HG03460 (cell line): ENCODE results near the gene RHD.
"Not testable (repeated sequence)": the region's sequence is repeated elsewhere in the genome, so short reads cannot be mapped to it uniquely, and the experiment has no call there.

Source experiments
- ATAC-seq: cut with Tn5 transposase; IDR thresholded peaks from one replicate; pipeline ENCODE4 v1.9.1; 2021; ENCODE audit not compliant: unreplicated experiment

Gene RHD

DNA sequence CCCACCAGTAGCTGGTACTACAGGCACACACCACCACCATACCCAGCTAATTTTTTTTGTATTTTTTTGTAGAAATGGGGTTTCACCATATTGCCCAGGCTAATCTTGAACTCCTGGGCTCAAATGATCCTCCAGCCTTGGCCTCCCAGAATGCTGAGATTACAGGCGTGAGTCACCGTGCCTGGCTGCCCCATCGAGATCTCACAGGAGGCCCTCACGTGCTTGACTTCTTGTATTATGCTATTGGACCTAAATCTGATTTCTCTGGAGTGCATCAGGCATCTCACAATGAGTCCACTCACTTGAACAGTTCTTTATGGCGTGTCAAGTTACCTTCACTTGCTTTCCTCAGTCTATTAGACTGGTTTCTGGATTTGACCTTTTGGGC, 15.7 kb upstream of the RHD start:
- no peak for ATAC-seq

DNA sequence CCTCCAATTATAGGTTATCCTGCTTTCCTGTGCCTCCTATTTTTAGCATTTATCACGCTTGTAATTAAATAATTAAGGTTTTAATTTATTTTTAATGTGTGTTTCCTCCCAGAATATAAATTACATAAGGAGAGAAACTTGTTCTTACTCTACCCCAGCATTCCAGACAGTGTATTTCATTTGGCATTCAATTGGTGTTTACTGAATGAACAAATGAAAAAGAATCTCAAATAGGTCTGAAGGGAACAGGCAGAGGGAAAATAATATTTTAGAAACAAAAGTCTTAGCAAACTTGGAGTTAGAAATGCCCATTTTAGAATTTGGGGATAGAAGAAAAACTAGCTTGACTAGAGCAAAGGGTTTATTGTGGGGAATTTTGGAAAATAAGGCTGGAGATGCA, 15.1 kb upstream of the RHD start:
- ATAC-seq: no peak

DNA sequence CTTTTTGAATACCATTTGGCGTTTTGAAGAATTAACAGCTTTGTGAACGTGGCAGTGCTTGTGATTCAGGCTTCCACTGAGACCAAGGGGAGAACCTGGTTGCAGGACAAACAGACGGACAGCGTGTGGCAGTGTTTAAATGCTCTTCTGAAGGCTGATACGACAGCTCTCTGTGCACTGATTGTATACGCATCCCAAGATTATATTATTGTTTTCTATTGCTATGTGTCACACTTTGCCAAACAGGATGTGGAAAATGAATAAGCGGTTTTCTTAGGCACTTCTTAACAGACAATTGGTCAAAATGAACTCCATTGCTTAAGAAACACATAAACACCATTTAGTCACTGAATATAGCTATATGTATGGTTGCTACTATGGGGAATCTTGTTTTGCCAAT, 12.5 kb upstream of the RHD start:
- not testable (repeated sequence) for ATAC-seq

- not testable (repeated sequence) for ATAC-seq
These were observed 12.0 kb upstream of the RHD start for GRCh38 chr1:25260336-25260735.

GRCh38 chr1:25266554-25267287, 5.6 kb upstream of the RHD start:
- ATAC-seq: peak; percentile 26

GRCh38 chr1:25267288-25268142, 4.8 kb upstream of the RHD start:
- ATAC-seq: peak; percentile 66

- not testable (repeated sequence) for ATAC-seq
These were observed 4.1 kb upstream of the RHD start for GRCh38 chr1:25268143-25268760.

DNA sequence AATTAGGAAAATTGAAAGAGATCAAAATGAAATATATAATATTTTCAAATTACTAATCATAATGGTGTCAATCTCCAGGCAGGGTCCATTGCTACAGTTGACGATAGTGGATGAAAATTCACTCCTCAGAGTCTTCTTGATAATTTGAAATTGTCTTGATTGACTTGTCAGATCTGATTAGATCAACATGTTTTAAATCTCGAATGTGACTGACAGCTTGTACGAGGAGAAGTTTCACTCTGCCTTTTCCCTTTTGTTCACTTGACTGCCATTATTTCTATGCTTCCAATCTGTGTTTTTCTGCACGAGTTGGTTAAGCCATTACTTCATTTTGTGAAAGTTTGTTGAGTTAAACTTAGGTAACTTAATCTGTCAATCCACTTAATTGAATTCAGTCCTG, 3.3 kb downstream of the RHD start:
- ATAC-seq: not testable (repeated sequence)

GRCh38 chr1:25277295-25277694, 5.0 kb downstream of the RHD start:
- not testable (repeated sequence) for ATAC-seq

- ATAC-seq: not testable (repeated sequence)
These were observed 6.0 kb downstream of the RHD start for GRCh38 chr1:25278358-25278757.

DNA sequence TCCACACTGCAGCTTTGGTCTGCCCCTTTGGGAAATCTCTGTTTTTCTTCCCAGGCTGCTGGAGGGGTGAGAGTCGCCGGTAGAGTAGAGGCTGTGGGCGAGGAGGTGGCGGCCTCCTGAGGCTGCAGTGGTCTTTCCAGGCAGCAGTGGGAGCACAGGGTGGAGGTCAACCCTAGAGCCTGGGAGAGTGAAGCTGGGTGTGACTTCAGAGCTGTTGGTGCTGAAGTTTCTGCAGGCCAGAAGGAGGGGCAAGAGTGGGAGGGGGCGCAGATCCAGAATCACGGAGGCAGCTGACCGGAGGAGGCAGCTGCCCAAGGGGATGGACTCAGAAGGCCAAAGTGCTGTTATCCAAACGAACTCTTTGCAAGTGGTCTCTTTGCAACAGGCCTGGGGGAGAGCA, 6.5 kb downstream of the RHD start:
- not testable (repeated sequence) for ATAC-seq

GRCh38 chr1:25279693-25280111, 7.4 kb downstream of the RHD start:
- ATAC-seq: not testable (repeated sequence)

GRCh38 chr1:25285862-25286261, 13.6 kb downstream of the RHD start:
- not testable (repeated sequence) for ATAC-seq

DNA sequence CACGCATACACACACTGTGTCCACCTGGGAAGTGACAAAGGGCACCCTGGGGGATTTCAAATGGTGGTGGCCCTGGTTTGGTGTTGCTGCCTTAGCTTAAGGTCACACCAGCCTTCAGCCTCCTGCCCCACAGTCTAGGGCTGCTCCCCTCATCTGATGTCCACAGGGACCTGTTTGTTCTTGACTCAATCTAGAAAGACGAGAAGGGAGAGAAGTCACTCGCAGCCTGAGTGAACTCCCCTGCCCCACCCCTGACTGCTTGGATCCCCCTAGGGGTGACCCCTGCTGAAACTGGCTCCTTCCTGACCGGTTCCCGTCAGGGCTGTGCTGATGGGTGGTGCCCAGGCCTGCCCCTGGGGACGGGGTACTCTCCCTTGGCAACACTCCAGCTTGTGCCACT, 14.9 kb downstream of the RHD start:
- not testable (repeated sequence) for ATAC-seq

DNA sequence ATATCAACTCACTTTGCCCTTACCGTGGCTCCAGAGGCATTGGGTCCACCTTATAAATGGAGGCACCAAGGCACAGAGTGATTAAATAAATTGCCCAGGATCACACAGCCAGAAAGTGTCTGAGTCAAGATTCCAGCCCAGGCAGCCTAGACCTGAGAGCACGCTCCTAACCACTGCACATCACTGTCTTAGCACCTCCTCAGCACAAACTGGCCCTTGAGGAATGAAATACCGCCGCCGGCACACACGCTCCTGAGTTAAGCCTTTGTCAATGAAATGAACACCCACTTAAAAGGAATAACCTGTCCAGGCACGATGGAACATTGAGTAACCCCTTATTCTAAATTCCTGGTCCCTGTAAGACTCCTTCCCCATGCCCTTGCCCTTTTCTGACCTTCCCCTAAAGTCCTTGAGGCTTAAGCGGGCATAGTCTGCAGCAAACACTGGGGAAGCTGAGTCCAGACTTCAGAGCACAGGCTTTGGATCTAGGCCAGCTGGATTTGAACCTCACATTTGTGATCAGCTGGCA, 16.3 kb downstream of the RHD start:
- not testable (repeated sequence) for ATAC-seq

DNA sequence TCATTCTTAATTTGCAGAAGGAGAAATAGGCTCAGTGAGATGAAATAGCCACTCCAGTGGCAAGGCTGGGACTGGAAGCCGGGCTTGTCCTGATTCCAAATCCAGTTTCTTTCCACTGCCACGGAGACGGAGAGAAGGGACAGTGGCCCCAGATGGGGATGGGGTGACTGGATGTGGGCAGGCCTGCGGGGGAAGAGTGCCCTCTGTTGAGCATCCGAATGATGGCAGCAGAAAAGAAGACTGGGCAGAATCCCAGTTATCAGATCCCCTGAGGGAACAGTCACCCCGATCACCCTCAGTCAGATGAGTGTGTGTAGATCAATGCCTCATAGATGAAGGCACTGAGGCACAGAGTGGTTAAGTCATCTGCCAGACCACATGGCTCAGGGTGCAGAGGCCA, 17.7 kb downstream of the RHD start:
- not testable (repeated sequence) for ATAC-seq

DNA sequence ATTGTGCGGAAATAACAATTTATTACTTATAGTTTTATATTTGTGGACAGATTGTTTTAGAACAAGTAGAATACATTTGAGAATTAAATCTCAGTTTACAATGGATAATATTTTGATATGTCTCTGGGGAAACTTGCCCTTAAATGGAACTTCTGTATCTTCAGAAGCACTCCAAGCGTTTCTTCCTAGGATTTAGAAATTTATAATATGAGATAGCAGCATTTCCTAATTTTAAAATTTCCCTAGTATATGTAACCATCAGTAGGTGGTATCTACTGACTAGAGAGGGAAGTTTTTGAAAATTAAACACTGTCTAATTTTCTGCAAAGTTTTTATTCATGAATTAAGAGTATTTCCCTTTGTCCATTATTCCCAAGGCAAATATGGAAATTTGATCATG, 21.1 kb downstream of the RHD start:
- not testable (repeated sequence) for ATAC-seq

GRCh38 chr1:25294889-25295826, 22.8 kb downstream of the RHD start:
- not testable (repeated sequence) for ATAC-seq

GRCh38 chr1:25296501-25296900, 24.2 kb downstream of the RHD start:
- not testable (repeated sequence) for ATAC-seq

- ATAC-seq: not testable (repeated sequence)
These were observed 28.4 kb downstream of the RHD start for GRCh38 chr1:25300729-25301128.
